BLaER1 treated with 17β-estradiol and CSF1 and Interleukin-3, amounts not matched to agents 10 nM and 100 nM (cell line): ENCODE measurements around the gene NHSL2.

Experiments used
- H3K27ac ChIP-seq, 11 experiments: shearing (Covaris generic); formaldehyde crosslinking; 2 replicates each; pipeline ENCODE4 v1.8.1; 2022
- H3K27me3 ChIP-seq, 11 experiments: shearing (Covaris generic); formaldehyde crosslinking; 2 replicates each; pipeline ENCODE4 v1.8.1; 2022
- H3K36me3 ChIP-seq, 11 experiments: shearing (Covaris generic); formaldehyde crosslinking; 2 replicates each; pipeline ENCODE4 v1.8.1; 2022
- H3K4me1 ChIP-seq, 10 experiments: shearing (Covaris generic); formaldehyde crosslinking; 2 replicates each; pipeline ENCODE4 v1.8.1; 2022
- H3K4me2 ChIP-seq, 11 experiments: shearing (Covaris generic); formaldehyde crosslinking; 2 replicates each; pipeline ENCODE4 v1.8.1; 2022
- H3K4me3 ChIP-seq, 10 experiments: shearing (Covaris generic); formaldehyde crosslinking; 2 replicates each; pipeline ENCODE4 v1.8.1; 2022
- H3K9ac ChIP-seq, 11 experiments: shearing (Covaris generic); formaldehyde crosslinking; 2 replicates each; pipeline ENCODE4 v1.8.1; 2022
- H3K9me3 ChIP-seq, 11 experiments: shearing (Covaris generic); formaldehyde crosslinking; replicated peaks in 1 of 11; 2 replicates each; pipeline ENCODE4 v1.8.1; 2022
- H4K20me1 ChIP-seq, 11 experiments: shearing (Covaris generic); formaldehyde crosslinking; 2 replicates each; pipeline ENCODE4 v1.8.1; 2022
- Cebpa-rat ChIP-seq, 11 experiments: shearing (Covaris generic); IDR thresholded peaks; 2 replicates each; pipeline ENCODE4 v1.8.1; 2022

NHSL2 gene

GRCh38 chrX:72031118-72031517 lies 120.5 kb downstream of the NHSL2 start:
- H3K4me1 ChIP-seq: no peaks in the 10 kb centered on the region
- peaks cover 66 to 97% (median 84%) of the 10 kb centered on the region in 11 experiments for H3K27me3 ChIP-seq
- H3K9ac ChIP-seq: no peak overlapping the region
- peaks cover 0 to 6% (median 0%) of the 10 kb centered on the region in 11 experiments; a peak in 4 of 22 replicates for H4K20me1 ChIP-seq
- no peaks in the 10 kb centered on the region for H3K36me3 ChIP-seq
- no peak overlapping the region for H3K27ac ChIP-seq
- no peak overlapping the region for H3K4me3 ChIP-seq
- no peak for TF ChIP-seq Cebpa-rat (IDR thresholded peaks at IDR 0.05)
- H3K4me2 ChIP-seq: no peak overlapping the region
- H3K9me3 ChIP-seq: no peaks in the 10 kb centered on the region

- TF ChIP-seq Cebpa-rat (IDR thresholded peaks at IDR 0.05): no peak
- Histone ChIP-seq H3K9ac (no peak overlapping the region), H3K4me2 (no peak overlapping the region), H4K20me1 (peaks cover 0 to 6% (median 0%) of the 10 kb centered on the region in 11 experiments; a peak in 4 of 22 replicates), H3K36me3 (no peaks in the 10 kb centered on the region), H3K4me1 (no peaks in the 10 kb centered on the region), H3K27me3 (peaks cover 62 to 97% (median 84%) of the 10 kb centered on the region in 11 experiments), H3K4me3 (no peak overlapping the region), H3K27ac (no peak overlapping the region), H3K9me3 (no peaks in the 10 kb centered on the region)
Measured at GRCh38 chrX:72031634-72032033, 121.0 kb downstream of the NHSL2 start.

- Histone ChIP-seq H3K9ac (no peak overlapping the region), H3K27ac (no peak overlapping the region), H3K9me3 (no peaks in the 10 kb centered on the region), H3K4me1 (peaks cover 0 to 4% (median 0%) of the 10 kb centered on the region in 10 experiments; a peak in 1 of 20 replicates), H3K36me3 (no peaks in the 10 kb centered on the region), H3K4me3 (no peak overlapping the region), H4K20me1 (peaks cover 0 to 5% (median 0%) of the 10 kb centered on the region in 11 experiments; a peak in 2 of 22 replicates), H3K4me2 (no peak overlapping the region), H3K27me3 (peaks cover 54 to 100% (median 90%) of the 10 kb centered on the region in 11 experiments)
- no peak for TF ChIP-seq Cebpa-rat (IDR thresholded peaks at IDR 0.05)
Measured at GRCh38 chrX:72037601-72038000, 127.0 kb downstream of the NHSL2 start.

DNA sequence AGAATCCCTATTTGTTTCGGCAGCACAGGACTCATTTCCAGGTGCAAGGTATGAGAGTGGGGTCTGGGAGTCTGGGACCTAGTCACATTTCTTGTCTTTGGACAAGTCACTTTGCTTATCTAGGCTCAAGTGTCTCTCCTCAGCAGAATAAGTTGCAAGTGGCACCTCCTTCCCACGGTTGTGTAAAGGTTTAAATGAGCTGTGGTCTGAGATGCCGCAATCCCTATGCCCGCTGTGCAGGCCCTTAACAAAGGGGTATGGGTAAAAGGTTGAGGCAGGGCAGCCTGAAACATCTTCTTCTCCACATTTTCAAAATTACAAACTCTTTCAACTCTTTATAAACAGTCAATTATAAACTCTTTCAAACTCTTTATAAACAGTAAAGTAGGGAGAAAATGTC lies 127.4 kb downstream of the NHSL2 start:
- H3K4me2 ChIP-seq: no peak overlapping the region
- H3K27me3 ChIP-seq: peaks cover 58 to 100% (median 93%) of the 10 kb centered on the region in 11 experiments
- peaks cover 0 to 4% (median 0%) of the 10 kb centered on the region in 10 experiments; a peak in 1 of 20 replicates for H3K4me1 ChIP-seq

DNA sequence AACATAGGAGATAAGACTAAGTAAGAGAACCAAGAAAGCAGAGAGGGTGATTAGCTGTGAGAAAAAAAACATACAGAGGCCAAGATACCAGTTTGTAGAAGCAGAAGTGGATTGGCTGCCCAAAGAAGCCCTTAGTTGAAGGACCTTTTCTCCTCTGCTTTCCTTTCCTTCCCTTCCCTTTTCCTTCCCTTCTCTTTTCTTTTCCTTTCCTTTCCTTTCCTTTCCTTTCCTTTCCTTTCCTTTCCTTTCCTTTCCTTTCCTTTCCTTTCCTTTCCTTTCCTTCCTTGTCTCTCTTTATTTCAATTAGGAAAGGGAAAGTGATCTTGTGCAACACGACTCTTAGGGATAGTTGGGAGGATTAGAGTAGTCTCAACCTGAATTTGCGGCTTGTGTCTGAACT lies 128.2 kb downstream of the NHSL2 start:
- Histone ChIP-seq H3K27me3 (peaks cover 64 to 100% (median 94%) of the 10 kb centered on the region in 11 experiments), H3K36me3 (no peaks in the 10 kb centered on the region), H4K20me1 (peaks cover 0 to 7% (median 0%) of the 10 kb centered on the region in 11 experiments; a peak in 4 of 22 replicates), H3K4me2 (no peak overlapping the region), H3K9ac (no peak overlapping the region), H3K4me3 (no peak overlapping the region), H3K9me3 (no peaks in the 10 kb centered on the region), H3K27ac (no peak overlapping the region), H3K4me1 (peaks cover 0 to 4% (median 0%) of the 10 kb centered on the region in 10 experiments; a peak in 1 of 20 replicates)
- TF ChIP-seq Cebpa-rat (IDR thresholded peaks at IDR 0.05): no peak

More for the DNA sequence above, 127.4 kb downstream of the NHSL2 start:
- Histone ChIP-seq H4K20me1 (peaks cover 0 to 7% (median 0%) of the 10 kb centered on the region in 11 experiments; a peak in 3 of 22 replicates), H3K36me3 (no peaks in the 10 kb centered on the region), H3K27ac (no peak overlapping the region), H3K9me3 (no peaks in the 10 kb centered on the region), H3K4me3 (no peak overlapping the region), H3K9ac (no peak overlapping the region; a peak in 1 of 22 replicates)
- no peak for TF ChIP-seq Cebpa-rat (IDR thresholded peaks at IDR 0.05)

DNA sequence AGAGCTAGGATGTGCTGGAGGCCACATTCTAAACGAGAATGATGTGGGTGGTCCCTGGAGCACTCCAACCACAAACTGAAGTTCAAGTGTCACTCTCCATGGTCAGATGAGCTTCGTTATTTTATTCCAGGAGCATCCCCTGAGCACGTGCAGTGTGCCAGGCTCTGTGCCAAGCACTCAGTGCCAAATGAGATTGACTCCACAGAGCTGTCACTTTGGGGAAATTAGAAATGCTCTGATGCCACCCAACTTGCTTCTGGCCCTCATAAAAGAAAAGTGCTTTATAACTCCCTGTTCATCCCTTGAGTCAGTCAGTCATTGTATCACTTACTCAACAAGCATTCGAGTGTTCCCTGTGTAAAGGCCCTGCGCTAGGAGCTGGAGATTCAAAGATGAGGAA lies 129.9 kb downstream of the NHSL2 start:
- no peak for TF ChIP-seq Cebpa-rat (IDR thresholded peaks at IDR 0.05)
- Histone ChIP-seq H3K4me1 (peaks cover 0 to 4% (median 0%) of the 10 kb centered on the region in 10 experiments; a peak in 1 of 20 replicates), H3K9ac (no peak overlapping the region), H3K9me3 (no peaks in the 10 kb centered on the region), H3K4me2 (no peak overlapping the region), H4K20me1 (peaks cover 0 to 7% (median 0%) of the 10 kb centered on the region in 11 experiments; a peak in 4 of 22 replicates), H3K36me3 (no peaks in the 10 kb centered on the region), H3K4me3 (no peak overlapping the region), H3K27me3 (peaks cover 70 to 100% (median 94%) of the 10 kb centered on the region in 11 experiments), H3K27ac (no peak overlapping the region)

DNA sequence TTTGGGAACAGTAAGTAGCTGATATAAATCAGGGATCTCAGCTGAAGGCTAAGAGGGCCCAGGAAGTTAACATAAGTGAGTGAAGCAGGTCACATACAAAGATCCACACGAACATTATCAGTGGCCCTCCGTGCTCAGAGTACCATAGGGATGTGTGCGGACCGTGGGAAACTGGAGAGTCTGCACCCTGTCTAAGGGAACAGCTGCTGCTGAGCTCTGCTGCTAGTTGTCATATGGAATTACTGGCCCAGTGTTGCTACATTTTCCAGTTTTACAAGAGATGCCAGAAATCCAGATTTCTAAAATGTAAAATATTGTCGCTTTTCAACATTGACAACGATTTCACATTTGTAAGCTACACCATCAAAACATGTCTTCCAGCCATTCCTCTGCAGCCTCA lies 130.5 kb downstream of the NHSL2 start:
- H3K4me1 ChIP-seq: peaks cover 0 to 4% (median 0%) of the 10 kb centered on the region in 10 experiments; a peak in 6 of 20 replicates
- TF ChIP-seq Cebpa-rat (IDR thresholded peaks at IDR 0.05): no peak
- no peak overlapping the region for H3K9ac ChIP-seq
- H3K36me3 ChIP-seq: no peaks in the 10 kb centered on the region
- peaks cover 0 to 7% (median 0%) of the 10 kb centered on the region in 11 experiments; a peak in 4 of 22 replicates for H4K20me1 ChIP-seq
- no peak overlapping the region for H3K4me3 ChIP-seq
- no peak overlapping the region for H3K4me2 ChIP-seq
- no peaks in the 10 kb centered on the region for H3K9me3 ChIP-seq
- peaks cover 70 to 100% (median 94%) of the 10 kb centered on the region in 11 experiments for H3K27me3 ChIP-seq
- H3K27ac ChIP-seq: no peak overlapping the region

DNA sequence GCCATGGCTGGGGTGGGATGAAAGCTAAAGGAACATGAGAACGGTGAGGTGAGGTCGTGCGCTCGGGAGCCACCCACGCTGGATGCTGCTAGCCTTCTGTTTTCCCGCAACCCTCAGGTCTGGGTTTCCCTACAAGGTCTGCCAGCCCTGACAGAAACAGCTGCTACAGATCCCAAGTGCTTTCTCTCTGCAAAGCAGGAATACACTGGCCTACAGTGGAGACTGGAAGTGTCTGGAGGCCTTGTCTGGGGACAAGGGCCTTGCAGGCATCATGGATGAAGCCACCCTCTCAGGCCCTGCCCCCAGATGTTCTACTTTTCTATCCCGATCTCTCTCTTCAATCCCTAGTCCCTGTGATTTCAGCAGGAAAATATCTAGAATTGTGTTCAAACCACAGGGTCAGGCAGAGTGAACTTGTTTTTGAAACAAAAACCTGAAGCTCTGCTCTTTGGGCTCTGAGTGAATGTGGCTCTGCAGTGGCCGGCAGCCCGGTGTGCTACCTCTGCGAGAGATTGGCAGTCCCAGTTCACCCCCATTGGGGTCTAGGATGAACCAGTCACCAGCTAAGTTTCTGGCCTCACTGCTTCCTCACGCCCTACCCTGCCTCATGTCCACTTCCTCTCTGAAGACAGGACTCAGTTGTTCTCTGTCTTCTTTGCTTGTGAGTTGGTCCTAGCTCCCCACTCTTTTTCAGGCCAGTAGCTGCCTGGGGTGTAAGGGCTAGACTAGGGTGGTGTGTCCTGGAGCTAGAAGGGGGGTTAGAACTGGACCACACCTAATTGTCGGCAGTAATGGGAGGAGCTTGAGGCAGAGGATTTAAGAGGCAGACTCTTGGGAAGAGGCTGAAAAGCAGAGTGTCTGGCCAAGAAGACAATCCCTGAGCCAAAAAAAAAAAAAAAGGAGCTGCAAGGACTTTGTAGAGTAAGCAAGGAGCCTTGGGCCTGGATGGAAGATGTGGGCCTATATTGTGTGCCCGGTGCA lies 131.5 kb downstream of the NHSL2 start:
- Histone ChIP-seq H3K36me3 (no peaks in the 10 kb centered on the region), H3K9ac (no peak overlapping the region), H3K27me3 (peaks cover 80 to 100% (median 98%) of the 10 kb centered on the region in 11 experiments), H3K4me2 (no peak overlapping the region), H3K27ac (no peak overlapping the region), H3K4me3 (no peak overlapping the region), H4K20me1 (peaks cover 0 to 7% (median 0%) of the 10 kb centered on the region in 11 experiments; a peak in 4 of 22 replicates), H3K9me3 (no peaks in the 10 kb centered on the region), H3K4me1 (peaks cover 0 to 9% (median 0%) of the 10 kb centered on the region in 10 experiments; a peak in 8 of 20 replicates)
- no peak for TF ChIP-seq Cebpa-rat (IDR thresholded peaks at IDR 0.05)

DNA sequence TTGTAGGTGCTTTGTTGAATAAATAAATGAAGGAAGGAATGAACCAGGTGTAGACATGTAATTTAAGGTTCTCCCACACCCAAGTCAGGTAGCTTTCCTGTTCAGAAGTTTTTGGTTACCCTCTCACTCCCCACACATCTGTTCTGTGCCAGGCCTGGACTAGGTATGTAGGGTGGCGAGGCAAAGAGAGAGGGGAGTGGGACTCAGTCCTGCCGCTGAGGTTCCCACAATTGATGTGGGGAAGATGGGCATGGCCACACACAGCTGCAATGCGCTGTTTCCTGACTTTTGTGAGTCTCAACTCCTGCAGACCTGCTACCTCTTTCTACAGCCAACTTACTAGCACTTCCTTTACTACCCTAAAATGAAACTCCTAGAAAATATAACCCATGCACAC lies 132.2 kb downstream of the NHSL2 start:
- no peak for TF ChIP-seq Cebpa-rat (IDR thresholded peaks at IDR 0.05)
- Histone ChIP-seq H3K27me3 (peaks cover 87 to 100% (median 98%) of the 10 kb centered on the region in 11 experiments), H3K9ac (no peak overlapping the region), H3K9me3 (no peaks in the 10 kb centered on the region), H3K4me1 (peaks cover 0 to 9% (median 0%) of the 10 kb centered on the region in 10 experiments; a peak in 8 of 20 replicates), H3K4me2 (no peak overlapping the region), H3K4me3 (no peak overlapping the region), H3K27ac (no peak overlapping the region), H4K20me1 (peaks cover 0 to 7% (median 0%) of the 10 kb centered on the region in 11 experiments; a peak in 4 of 22 replicates), H3K36me3 (no peaks in the 10 kb centered on the region)
